Tibial artery (tissue), 4 donors: ENCODE measurements around the gene CNOT3.

Experiments used
- DNase-seq, 2 donors: peaks; one replicate each; pipeline ENCODE4 v3.0.0-alpha.2; 2019
- H3K27ac ChIP-seq, 2 donors: fragments of 200-600 bp; sonication (generic) in 1 of 2; 1 replicate in 1 of 2; 2 replicates in 1 of 2; pipeline ENCODE4 v1.5.1; 2018 to 2019; ENCODE audit warnings: mild to moderate bottlenecking in 1 of 2
- H3K27me3 ChIP-seq, 2 donors: fragments of 200-600 bp; sonication (generic) in 1 of 2; one replicate each; pipeline versions ENCODE4 v1.5.1 to v1.6.0; 2016 to 2019
- H3K36me3 ChIP-seq, 3 donors: fragments of 200-600 bp; sonication (generic) in 2 of 3; one replicate each; pipeline ENCODE4 v1.5.1; 2016 to 2019; ENCODE audit warnings: mild to moderate bottlenecking in 2 of 3
- H3K4me1 ChIP-seq, 4 donors: fragments of 200-600 bp; sonication (generic) in 2 of 4; 1 replicate in 3 of 4; 2 replicates in 1 of 4; pipeline ENCODE4 v1.5.1; 2016 to 2019
- H3K4me3 ChIP-seq, 2 donors: fragments of 200-600 bp; sonication (generic) in 1 of 2; 1 replicate in 1 of 2; 2 replicates in 1 of 2; pipeline ENCODE4 v1.5.1; 2018 to 2019; ENCODE audit warnings: mild to moderate bottlenecking in 2 of 2
- H3K9me3 ChIP-seq, 3 donors: fragments of 200-600 bp; sonication (generic) in 1 of 3; one replicate each; pipeline ENCODE4 v1.5.1; 2016 to 2019
- CTCF ChIP-seq, 2 experiments: fragments of 200-600 bp in 1 of 2; fragments of 450-650 bp in 1 of 2; IDR thresholded peaks; one replicate each; pipeline ENCODE4 v1.5.1; 2017 to 2019; ENCODE audit warnings: antibody characterized with exemption in 2 of 2, mild to moderate bottlenecking in 1 of 2, moderate library complexity in 1 of 2
- intact Hi-C: fragments of 100-400 bp; cut with DNase I; formaldehyde crosslinking; loops from one replicate; pipeline ENCODE4 v1.15.0; 2023; ENCODE audit warnings: low total_unique reads

The CNOT3 gene

GRCh38 chr19:54188215-54188871 is 50.8 kb downstream of the CNOT3 start:
- Histone ChIP-seq H3K4me3 (peak overlapping the region; percentile 71 to 82), H3K27me3 (no peaks in the 10 kb centered on the region), H3K9me3 (no peaks in the 10 kb centered on the region), H3K36me3 (peaks cover 5 to 26% (median 5%) of the 10 kb centered on the region in 3 donors), H3K4me1 (peaks cover 4 to 24% (median 19%) of the 10 kb centered on the region in 4 donors), H3K27ac (peak overlapping the region; percentile 92 to 97)
- intact Hi-C loops = no loop called here
- no peak for TF ChIP-seq CTCF (IDR thresholded peaks at IDR 0.05)
- DNase-seq = no peak

GRCh38 chr19:54189145-54189734 is 51.7 kb downstream of the CNOT3 start, which contains the start of gene MBOAT7:
MBOAT7 (minus strand) TSS chr19:54189580; CDS start chr19:54188508, 1,072 bp downstream.
- peaks cover 4 to 24% (median 19%) of the 10 kb centered on the region in 4 donors for H3K4me1 ChIP-seq
- peak within 1 kb of the TSS; percentile 92 to 97 for H3K27ac ChIP-seq
- H3K27me3 ChIP-seq = no peaks in the 10 kb centered on the region
- peaks cover 8 to 26% (median 11%) of the 10 kb centered on the region in 3 donors for H3K36me3 ChIP-seq
- TF ChIP-seq CTCF (IDR thresholded peaks at IDR 0.05) = peak in 1 of 2 experiments; percentile 45
- H3K4me3 ChIP-seq = peak within 1 kb of the TSS; percentile 71 to 82
- intact Hi-C loops = no loop called here
- no peak for DNase-seq
- H3K9me3 ChIP-seq = no peaks in the 10 kb centered on the region

- intact Hi-C loops = no loop called here
- peak in 1 of 2 experiments; percentile 16 for TF ChIP-seq CTCF (IDR thresholded peaks at IDR 0.05)
- Histone ChIP-seq H3K27ac (peak overlapping the region; percentile 92 to 97), H3K36me3 (peaks cover 8 to 33% (median 11%) of the 10 kb centered on the region in 3 donors), H3K27me3 (no peaks in the 10 kb centered on the region), H3K4me3 (peak overlapping the region; percentile 71 to 82), H3K4me1 (peaks cover 4 to 24% (median 19%) of the 10 kb centered on the region in 4 donors), H3K9me3 (no peaks in the 10 kb centered on the region)
- peak; percentile 100 for DNase-seq
These were observed 52.4 kb downstream of the CNOT3 start for GRCh38 chr19:54189735-54190502.

GRCh38 chr19:54190503-54191010 is 53.0 kb downstream of the CNOT3 start:
- Histone ChIP-seq H3K4me1 (peaks cover 4 to 24% (median 19%) of the 10 kb centered on the region in 4 donors), H3K27ac (peak overlapping the region; percentile 92 to 97), H3K4me3 (peak overlapping the region; percentile 71 to 82), H3K27me3 (no peaks in the 10 kb centered on the region), H3K9me3 (no peaks in the 10 kb centered on the region), H3K36me3 (peaks cover 8 to 34% (median 11%) of the 10 kb centered on the region in 3 donors)
- peak; percentile 99 to 100 for DNase-seq
- intact Hi-C loops = no loop called here
- TF ChIP-seq CTCF (IDR thresholded peaks at IDR 0.05) = no peak

- peak within 1 kb of the TSS; percentile 71 to 82 for H3K4me3 ChIP-seq
- H3K9me3 ChIP-seq = no peaks in the 10 kb centered on the region
- peak within 1 kb of the TSS; percentile 92 to 97 for H3K27ac ChIP-seq
- DNase-seq = peak; percentile 85 to 86
- peaks cover 8 to 33% (median 11%) of the 10 kb centered on the region in 3 donors for H3K36me3 ChIP-seq
- H3K4me1 ChIP-seq = peaks cover 4 to 24% (median 19%) of the 10 kb centered on the region in 4 donors
- TF ChIP-seq CTCF (IDR thresholded peaks at IDR 0.05) = no peak
- H3K27me3 ChIP-seq = no peaks in the 10 kb centered on the region
- intact Hi-C loops = no loop called here
These were observed 53.6 kb downstream of the CNOT3 start, which contains the start of gene TSEN34 for GRCh38 chr19:54191011-54191810. TSEN34 (plus strand) TSS chr19:54191308; CDS start chr19:54191365, 57 bp downstream.
